Measurements from ENCODE around the gene CCDC12.

CCDC12 gene

DNA sequence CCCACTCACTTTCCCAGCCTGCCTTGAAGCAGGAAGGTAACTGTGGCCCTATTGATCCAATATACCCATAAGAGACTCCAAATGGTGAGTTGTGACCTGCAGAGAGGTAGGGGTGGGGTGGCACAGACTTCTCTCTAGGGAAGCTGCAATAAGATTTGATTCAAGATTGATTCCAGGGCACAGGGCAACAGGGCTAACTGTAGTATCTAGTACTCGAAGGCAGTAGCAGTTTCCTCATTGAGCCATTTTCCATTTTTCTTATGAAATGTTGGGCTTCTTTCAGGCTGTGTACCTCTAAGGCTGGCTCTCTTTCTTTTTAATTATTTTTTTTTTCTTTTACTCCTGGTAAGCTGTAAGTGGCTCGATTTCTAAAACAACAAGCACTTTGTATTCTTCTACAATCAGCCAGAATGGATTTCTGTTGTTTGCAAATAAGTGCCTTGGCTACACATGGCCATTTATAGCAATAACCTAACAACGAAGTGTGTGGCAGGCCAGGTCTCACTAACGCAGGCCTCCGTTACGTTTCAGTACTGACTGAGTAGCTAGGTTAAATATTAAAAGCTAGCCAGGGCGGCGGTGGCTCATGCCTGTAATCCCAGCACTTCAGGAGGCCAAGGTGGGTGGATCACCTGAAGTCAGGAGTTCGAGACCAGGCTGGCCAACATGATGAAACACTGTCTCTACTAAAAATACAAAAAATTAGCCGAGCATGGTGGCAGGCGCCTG, 19.3 kb downstream of the CCDC12 start:
- DNase-seq (ENCODE audit: low read depth in 2 of 2): no peak

DNA sequence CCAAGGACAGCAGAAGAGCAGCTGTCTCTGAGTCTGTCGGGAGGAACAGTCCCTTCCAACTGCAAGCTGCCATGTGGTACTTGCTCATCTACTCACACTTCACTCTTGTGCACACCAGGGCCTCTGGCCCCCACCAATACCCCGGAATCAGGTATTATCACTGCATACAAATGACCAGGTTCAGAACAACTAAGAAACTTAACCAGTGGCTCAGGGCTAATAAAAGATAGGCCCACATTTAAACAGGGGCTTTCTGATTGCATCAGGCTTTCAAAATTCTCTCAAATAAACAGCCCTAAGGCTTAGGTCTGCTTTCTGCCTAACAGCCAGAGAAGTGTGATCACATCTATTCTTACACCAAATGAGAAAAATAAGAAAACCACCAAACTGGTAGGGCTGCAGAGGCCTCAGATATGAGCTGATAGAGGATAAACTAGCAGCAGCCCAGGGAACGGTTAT, 20.7 kb downstream of the CCDC12 start:
- DNase-seq (ENCODE audit: low read depth in 2 of 2): no peak

DNA sequence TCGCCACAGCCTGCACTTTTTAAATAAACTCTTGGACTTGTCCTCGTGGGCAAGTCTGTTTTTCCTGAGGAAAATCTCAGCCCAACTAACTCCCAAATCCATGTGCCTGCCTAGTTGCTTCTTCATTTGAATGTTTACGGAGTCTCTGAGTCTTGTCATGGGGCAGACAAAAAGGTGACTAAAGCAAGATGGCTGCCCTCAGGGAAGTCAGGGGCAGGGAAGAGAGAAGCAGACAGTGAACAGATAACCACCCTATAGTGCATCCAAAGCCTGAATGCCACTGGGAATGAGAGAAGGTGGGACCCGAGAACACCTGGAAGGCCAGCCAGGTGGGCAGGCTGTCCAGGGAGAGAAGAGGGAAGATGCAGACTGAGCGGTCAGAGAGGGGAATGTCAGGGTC, 21.4 kb downstream of the CCDC12 start:
- DNase-seq (ENCODE audit: low read depth in 2 of 2): no peak

DNA sequence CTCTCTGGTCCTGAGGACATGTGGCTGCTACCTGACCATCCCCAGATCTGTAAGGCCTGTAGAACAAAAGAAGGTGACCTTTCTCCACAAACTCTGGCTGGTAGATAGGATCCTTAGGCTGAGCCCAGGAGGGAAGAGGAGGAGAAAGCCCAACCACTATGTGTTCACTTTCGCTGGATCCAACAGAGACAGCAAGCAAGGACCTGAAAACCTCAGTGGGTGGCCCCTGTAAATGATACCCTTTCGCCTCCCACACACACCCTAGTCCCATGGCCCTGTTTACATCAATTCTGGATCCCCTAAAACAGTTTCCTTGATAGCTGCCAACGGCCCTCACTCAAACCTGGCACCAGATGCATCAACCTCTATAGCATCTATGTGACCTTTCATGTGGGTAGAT, 22.4 kb downstream of the CCDC12 start:
- no peak for DNase-seq (ENCODE audit: low read depth in 2 of 2)

DNA sequence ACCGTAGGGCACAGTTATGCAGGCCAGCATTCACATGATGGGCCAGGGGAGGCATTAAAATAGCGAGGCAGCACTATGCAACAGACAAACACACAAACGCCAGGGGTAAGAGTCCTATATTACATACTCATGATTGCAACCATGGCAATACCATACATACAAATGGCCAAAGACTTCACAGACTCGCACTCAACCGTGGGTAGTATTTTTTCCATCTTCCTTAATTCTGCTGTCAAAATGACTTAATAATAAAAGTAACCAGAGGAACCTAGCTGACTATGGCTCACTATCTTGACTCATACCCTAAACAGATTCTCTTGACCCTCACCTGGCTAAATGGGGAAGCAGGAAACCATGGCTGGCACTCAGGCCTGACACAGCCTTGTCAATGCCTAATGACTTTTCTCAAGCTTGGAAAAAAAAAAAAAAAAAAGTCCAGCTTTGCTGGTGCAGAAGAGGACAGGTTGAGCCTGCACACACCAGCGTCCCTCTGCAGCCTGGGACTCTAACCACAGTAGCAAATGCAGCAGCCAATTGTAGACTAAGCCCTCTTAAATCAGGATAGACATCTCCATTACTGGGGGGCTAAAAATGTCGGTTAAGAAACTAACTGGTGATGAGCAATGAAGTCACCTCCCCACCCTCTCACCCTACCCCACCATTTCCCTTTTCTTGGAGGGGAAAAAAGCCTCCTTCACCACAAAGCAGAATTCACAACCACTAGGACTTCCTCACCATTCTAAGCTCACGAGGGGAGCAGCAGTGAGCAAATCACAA, 23.1 kb downstream of the CCDC12 start:
- DNase-seq (ENCODE audit: low read depth in 2 of 2): no peak

DNA sequence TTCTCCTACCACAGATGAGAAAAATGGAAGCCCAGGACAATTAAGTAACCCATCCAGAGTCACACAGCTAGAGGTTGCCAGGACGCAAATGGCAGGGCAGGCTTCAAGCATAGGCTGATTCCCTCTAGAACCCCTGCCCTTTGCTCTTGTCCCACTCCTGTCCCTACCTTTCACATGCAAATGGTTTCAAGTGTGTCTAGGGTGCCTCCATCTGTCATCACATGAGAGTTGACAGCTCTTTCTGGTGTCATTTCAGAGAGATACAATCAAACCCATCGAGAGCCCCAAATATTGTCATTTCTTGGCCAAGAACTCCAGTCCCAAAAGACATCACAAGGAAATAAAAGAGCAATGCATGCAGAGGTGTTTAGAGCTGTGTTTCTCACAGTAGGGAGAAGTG, 23.7 kb downstream of the CCDC12 start:
- no peak for DNase-seq (ENCODE audit: low read depth in 2 of 2)

DNA sequence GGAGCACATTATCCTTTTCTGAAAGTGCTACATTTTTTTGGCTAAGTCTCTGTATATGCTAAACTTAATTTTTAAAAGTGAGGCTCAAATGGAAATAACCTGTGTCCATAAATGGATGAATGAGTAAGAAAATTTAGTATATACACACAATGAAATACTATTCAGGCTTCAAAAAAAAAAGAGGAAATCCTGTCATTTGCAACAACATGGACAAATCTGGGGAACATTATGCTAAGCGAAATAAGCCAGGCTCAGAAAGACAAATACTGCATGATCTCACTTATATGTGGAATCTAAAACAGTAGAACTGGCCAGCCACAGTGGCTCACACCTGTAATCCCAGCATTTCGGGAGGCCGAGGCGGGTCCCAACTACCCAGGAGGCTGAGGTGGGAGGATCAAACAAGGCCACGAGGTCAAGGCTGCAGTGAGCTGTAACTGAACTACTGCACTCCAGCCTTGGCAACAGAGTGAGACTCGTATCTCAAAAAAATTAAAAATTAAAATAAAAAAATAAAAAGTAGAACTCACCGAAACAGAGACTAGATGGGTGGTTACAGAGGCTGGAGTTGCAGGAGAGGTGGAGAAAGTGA, 25.8 kb downstream of the CCDC12 start:
- DNase-seq (ENCODE audit: low read depth in 2 of 2): no peak

DNA sequence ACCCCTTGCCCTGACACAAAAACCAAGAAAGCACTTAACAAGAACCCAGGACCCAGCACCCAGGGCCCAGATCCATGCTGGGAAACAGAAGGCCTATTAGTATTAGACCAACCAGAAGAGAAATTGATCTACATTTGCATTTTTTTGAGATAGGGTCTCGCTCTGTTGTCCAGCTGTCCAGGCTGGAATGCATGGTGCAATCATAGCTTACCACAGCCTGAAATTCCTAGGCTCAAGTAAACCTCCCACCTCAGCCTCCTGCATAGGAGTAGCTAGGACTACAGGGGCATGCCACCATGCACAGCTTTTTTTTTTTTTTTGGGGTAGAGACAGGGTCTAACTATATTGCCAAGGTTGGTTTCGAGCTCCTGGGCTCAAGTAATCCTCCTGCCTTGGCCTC, 26.4 kb downstream of the CCDC12 start:
- no peak for DNase-seq (ENCODE audit: low read depth in 2 of 2)

DNA sequence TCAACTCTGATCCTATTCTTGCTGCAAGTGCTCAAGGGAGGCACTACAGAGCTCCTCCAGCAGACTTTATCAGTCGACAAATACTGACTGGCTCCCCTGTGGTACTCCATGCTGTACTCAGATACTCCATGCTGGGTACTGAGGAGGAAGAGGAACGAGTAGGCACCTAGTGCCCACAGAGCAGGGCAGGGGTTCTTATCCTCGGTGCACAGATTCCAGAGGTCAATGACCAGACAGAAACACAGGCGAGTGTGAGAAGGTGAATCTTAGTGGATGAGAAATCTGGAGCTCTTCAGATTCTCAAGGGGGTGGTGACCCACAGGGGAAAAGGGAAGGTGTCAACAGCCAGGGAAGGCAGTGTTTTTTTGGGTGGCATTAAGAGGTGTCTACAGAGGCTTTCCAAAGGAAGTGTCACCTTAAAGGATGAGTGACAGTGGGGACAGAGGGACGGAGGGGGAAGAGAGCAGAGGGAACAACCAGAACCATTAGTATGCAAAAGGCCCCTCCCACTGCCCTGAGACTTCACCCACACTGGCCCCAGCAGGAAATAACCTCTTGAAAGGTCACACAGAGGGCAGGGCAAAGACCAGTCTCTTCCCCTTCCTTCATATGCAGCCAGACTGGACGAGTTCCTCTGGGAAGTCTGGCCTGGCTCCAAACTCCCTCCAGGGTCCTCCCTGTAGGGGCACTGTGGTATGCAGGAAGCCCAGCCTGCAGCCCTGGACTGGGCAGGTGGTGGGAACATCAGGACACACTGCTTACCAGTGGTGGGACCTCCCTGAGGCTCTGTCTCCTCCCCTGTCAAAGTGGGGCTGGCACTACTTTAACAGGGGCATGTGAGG, 27.5 kb downstream of the CCDC12 start:
- no peak for DNase-seq (ENCODE audit: low read depth in 2 of 2)

DNA sequence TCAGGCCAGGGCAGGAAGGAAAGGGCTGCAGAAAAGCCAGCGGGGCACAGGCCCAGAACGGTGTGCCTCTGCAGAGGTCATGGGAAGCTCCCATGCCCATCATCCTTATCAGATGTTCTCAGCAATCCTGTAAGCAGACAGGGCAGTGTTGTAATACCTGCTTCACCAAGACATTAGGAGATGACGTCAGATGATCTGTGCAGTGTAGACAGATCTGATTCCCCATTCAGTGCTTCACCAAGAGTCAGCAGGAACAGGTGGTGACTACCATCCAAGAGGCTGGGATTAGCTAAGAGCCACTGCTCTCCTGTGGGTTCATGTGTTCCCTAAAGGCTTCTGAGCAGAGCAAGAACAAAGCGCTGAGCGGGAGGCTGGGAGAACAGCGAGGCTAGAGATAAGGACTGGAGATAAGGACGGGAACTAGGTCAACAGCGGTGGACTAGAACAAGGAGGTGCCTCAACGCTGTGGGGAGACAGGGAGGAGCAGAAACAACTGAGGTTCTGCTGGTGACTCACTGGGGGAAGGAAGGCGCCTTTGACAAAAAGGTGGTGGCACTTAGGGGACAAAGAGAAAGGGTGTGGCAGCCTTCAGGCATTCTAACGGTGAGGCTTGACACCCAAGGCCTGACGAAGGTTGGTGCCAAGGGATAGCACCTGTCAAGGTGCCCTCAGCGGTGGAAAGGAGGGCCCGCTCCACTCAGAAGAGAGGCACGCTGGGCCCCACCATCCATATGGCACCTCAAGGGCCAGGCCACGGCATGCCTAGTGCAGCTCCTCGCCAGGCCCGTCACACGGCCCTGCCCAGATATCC, 28.4 kb downstream of the CCDC12 start:
- DNase-seq (ENCODE audit: low read depth in 2 of 2): peak; percentile 43 to 50

DNA sequence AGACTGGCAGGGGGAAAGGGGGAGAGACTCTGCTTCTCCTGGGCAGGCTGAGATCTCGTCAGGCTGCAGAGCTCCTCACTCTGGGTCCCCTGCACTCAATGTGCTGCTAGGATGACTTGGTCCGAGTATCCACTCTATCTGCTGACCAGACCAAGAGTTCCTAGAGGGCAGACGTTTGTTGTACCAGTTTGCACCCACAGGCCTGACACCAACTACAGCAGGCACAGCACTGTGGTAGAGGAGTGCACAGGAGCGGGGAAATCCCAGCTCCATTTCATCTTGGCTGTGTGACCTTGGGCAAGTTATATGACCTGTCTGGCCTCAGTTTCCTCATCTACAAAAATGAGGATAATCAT, 29.0 kb downstream of the CCDC12 start:
- no peak for DNase-seq (ENCODE audit: low read depth in 2 of 2)

DNA sequence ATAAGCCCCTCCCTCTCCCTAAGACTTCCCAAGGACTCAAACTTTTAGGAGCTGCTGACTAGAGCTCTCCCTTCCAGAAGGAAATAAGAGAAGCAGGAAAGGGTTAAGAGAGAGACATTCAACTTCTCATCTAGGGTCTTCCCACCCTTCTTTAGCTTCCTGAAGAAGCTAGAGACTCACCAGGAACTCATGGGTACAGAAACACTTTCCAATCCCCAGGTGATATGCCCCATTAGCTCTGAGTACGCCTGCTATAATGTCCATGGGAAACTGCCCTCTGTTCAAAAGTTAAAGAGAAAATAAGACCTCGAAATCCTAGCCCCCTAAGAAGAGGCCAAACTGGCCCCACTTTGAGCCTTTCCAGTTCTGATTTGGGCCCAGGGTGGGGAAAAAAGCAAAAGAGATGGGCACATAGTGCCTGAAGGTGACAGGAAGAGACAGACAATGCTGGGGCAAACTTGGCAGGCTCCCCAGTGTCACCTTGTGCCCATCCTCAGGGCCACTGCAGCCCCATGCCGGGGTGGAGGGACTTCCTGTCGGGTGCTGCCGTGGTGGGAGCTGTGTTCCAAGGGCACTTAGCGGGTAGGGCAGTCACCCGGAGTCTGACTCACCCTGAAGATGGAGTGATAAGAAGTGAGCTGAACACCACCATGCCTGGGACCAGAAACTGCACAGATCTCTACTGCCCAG, 29.5 kb downstream of the CCDC12 start:
- peak; percentile 54 to 63 for DNase-seq (ENCODE audit: low read depth in 2 of 2)

DNA sequence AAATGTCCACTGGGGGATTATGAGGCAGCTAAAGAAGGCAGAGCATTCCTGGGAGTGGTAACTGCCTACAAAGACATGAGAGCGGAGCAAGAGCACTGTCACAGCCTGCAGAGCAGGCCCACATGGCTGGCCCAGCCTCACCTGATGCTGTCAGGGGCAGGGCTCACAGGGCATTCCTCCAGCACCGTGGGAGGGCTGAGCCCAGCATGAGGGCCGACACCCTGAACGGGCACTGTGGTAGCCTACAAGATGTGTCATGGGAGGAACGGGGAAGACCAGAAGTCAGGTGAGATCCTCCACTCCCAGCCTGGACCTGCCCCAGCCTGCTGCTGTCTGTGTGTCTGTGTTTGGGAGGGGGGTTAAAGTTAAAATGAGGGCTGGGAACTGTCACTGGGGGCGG, 30.1 kb downstream of the CCDC12 start:
- no peak for DNase-seq (ENCODE audit: low read depth in 2 of 2)

DNA sequence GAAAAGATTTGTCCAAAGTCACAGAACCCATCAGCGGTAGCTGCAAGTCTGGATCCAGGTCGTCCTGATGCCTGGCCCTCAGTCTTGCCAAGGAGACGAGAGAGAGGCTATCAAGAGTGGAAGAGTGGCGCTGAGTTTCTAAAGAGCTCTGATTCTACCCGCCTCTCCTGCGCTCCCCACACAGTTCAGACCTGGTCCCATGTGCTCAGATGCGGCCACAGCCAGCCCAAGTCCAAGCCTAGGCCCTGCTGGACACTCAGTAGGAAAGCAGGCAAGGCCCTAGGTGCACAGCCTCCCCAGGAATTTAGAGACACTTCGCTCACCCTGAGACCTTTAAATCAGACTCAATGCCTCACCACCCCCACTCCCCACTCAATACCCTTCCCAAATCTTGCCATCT, 32.4 kb downstream of the CCDC12 start:
- no peak for DNase-seq (ENCODE audit: low read depth in 2 of 2)

DNA sequence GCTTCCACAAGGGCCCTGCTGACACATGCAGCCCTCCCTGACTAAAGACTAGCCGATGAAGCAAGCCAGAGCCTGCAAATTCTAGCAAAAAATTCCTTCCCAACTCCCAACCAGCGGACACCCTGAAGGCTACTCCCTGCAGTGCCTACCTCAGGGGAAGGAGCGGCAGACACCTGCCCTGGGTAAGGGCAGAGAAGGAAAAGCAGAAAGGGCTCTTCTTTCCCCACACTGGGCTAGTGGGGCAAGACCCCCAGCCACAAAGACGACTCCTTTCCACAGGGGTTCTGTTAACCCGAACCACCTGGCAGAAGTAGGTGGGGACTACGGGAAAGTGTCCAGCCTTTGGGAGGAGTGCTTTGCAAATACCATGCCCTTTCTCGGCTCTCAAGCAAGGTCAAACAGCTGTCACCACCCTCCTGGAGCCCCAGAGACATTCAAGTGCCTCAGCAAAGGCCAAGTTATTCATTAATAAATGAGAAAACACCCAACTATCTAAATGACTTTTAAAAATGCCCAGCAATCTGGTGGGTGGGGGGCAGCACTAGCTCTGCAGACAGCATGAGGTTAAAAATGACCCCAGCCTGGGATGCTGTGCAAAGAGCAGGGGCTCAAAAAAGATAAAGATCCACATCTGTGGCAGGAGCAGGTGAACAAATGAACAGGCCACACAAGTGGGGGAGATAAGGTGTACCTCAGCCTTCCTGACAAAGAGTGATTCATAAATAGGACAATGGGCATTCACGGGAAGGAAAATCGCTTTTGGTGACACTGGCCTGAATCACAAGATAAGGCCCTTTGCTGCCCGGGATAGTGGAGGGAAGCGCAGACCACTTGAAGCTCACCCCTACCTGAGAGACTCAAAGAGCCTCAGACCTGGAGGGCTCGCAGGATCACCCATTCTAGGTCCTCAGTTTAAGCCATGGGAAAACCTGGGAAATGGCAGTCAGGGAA, 33.0 kb downstream of the CCDC12 start:
- no peak for DNase-seq (ENCODE audit: low read depth in 2 of 2)

DNA sequence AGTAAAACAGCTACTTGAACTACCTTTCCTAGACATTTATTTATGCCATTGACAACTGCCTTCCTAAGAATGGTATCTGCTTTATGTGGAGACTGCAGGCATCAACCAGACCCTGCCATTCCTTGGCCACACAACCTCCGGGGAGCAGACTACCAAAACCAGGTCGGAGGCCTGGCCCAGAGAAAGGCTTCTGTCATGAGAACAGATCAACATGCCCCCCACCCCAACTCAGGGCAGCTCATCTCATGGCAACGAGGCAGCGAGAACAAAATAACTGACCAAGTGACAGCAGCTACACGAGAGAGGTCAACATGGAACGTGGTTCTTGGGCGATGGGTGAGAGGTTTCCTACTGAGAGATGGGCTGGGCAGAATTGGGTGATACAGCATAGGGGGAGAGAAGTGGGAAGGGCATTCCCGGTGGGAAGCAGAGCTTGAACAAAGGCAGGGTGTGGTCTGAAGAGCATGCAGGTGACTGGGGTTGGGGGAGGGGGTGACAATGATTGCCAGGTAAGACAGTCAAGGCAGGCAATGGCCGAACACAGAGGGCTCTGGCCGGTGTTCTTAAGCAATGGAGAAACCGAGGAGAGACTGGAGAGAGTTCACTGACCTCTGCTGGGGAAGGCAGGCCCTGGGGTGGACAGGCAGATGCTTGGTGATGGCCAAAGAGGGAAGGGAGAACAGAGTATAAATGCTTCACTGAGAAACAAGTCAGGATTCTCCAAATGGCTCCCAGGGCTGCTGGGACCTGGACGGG, 33.9 kb downstream of the CCDC12 start:
- DNase-seq (ENCODE audit: low read depth in 2 of 2): no peak

DNA sequence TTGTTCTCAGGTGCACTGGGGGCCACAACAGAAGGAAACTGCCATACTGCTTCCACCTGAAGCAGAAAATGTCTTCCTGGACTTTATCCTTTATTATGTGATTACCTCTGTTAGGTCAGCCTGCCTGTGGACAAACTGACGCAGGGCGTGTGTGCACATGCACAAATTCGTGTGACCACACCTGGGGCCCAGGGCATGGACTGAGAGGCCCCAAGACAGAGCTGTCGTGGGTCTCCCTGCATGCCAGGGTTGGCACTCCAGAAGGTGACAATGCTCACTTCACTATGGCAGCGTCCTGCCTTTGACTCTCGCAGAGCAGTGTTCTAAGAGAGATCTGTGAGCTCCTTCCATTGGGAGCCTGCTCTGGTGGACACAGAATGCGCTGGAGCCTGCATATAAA, 34.5 kb downstream of the CCDC12 start:
- no peak for DNase-seq (ENCODE audit: low read depth in 2 of 2)

DNA sequence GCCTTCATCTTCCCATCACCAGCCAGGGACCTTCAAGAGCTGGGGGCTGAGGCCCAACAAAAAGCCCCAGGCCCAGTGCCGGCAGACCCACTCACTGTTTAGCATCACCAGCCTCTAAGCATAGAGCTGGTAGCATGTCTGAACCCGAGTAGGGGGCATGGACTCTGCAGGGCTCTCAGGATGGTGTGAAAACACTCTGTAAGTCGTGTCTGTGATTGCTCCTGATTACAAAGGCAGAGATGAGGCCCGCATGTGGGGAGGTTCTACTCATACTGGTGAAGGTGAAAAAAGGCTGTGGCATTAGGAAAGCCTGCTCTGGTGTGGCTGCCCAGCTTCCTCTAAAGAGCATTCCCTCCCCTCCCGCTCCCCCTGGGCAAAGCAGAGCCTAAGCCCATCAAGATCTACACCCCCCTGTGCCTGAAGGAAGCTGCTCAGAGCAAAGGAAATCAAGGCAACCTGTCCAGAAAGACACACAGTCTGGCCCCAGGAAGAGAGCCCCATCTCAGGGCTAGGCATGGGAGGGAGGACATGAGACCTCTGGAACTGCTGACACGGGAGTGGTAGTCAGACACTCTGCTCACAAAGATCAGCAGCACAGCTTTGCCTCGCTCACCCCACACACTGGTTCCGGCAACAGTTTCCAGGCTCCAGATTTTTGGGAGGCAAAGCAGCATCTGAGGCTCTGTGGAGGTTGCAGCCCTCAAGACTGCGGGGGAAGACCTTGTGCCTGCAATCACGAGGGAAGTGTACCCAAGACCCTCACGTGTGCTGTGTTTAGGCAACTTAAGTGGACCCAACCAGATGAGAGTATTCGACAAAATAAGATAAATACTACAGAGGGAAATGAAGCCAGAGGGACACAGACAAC, 36.7 kb downstream of the CCDC12 start:
- DNase-seq (ENCODE audit: low read depth in 2 of 2): no peak

Data from stimulated activated CD8-positive, alpha-beta memory T cell treated with anti-CD3 and anti-CD28 coated beads, Interleukin-15, amount 100 ng/mL, for 48 hours (primary cell).